Neural cell (in vitro differentiated cells): ENCODE measurements around the gene ITPKB. TPM values are rescaled to one million over a fixed set of nuclear protein-coding genes. Genes with fewer than 3 reads are reported as not detected.

Experiments used
- H2AFZ ChIP-seq: fragments of 200-600, 300-800 bp; sonication (generic), shearing (Covaris generic); 2 replicates; pipeline ENCODE4 v1.6.0; 2014; ENCODE audit warnings: low read depth, mild to moderate bottlenecking, antibody characterized with exemption, low read length, moderate library complexity
- H3F3A ChIP-seq: fragments of 200-600 bp; shearing (Covaris generic); 2 replicates; pipeline ENCODE4 v1.6.1; 2016; ENCODE audit warnings: mild to moderate bottlenecking, moderate library complexity, mixed read lengths, antibody characterized with exemption, low read length; ENCODE audit not compliant: insufficient read depth, poor library complexity, severe bottlenecking
- H3K27ac ChIP-seq: fragments of 200-600, 300-800 bp; sonication (generic), shearing (Covaris generic); 2 replicates; pipeline ENCODE4 v1.5.1; 2014; ENCODE audit warnings: mild to moderate bottlenecking, low read length, moderate library complexity
- H3K27me3 ChIP-seq: fragments of 300-800, 200-600 bp; sonication (generic), shearing (Covaris generic); 2 replicates; pipeline ENCODE4 v1.6.0; 2014; ENCODE audit warnings: mild to moderate bottlenecking, low read depth, low read length, moderate library complexity; ENCODE audit not compliant: insufficient read depth
- H3K36me3 ChIP-seq: fragments of 300-800, 200-600 bp; sonication (generic), shearing (Covaris generic); 2 replicates; pipeline ENCODE4 v1.5.1; 2014; ENCODE audit warnings: mild to moderate bottlenecking, antibody characterized with exemption, low read length, moderate library complexity; ENCODE audit not compliant: insufficient read depth
- H3K4me2 ChIP-seq: fragments of 300-800, 200-600 bp; sonication (generic), shearing (Covaris generic); 2 replicates; pipeline ENCODE4 v1.6.0; 2014; ENCODE audit warnings: mild to moderate bottlenecking, low read length
- H3K4me3 ChIP-seq: fragments of 300-800, 200-600 bp; sonication (generic), shearing (Covaris generic); 2 replicates; pipeline ENCODE4 v1.5.1; 2014; ENCODE audit warnings: mild to moderate bottlenecking, low read length, moderate library complexity
- H3K79me2 ChIP-seq: fragments of 200-600 bp; shearing (Covaris generic); replicated peaks from 2 replicates; pipeline ENCODE4 v1.6.0; 2014; ENCODE audit warnings: mild to moderate bottlenecking, low read length, moderate library complexity; ENCODE audit not compliant: insufficient read depth
- H3K9ac ChIP-seq: fragments of 300-800, 200-600 bp; sonication (generic), shearing (Covaris generic); 2 replicates; pipeline ENCODE4 v1.6.1; 2016; ENCODE audit warnings: mild to moderate bottlenecking, low read length, mixed read lengths
- H3K9me2 ChIP-seq: fragments of 200-600 bp; shearing (Covaris generic); 2 replicates; pipeline ENCODE4 v1.6.1; 2016; ENCODE audit warnings: mild to moderate bottlenecking, low read length, mixed read lengths; ENCODE audit not compliant: insufficient read depth
- H3K9me3 ChIP-seq: fragments of 200-600, 300-800 bp; sonication (generic), shearing (Covaris generic); 2 replicates; pipeline ENCODE4 v1.6.1; 2016; ENCODE audit warnings: mild to moderate bottlenecking, mixed run types, low read length, moderate library complexity, mixed read lengths
- H4K20me1 ChIP-seq: fragments of 200-600 bp; shearing (Covaris generic); 2 replicates; pipeline ENCODE4 v1.6.1; 2016; ENCODE audit warnings: mild to moderate bottlenecking, mixed run types; ENCODE audit not compliant: insufficient read depth
- EP300 ChIP-seq: fragments of 450-650 bp; conservative IDR thresholded peaks from 2 replicates; pipeline ENCODE4 v1.6.1; 2014; ENCODE audit warnings: antibody characterized with exemption, mild to moderate bottlenecking, moderate library complexity; ENCODE audit not compliant: poor library complexity, severe bottlenecking
- EZH2 ChIP-seq: fragments of 200-600, 300-800 bp; shearing (Covaris generic), sonication (generic); IDR thresholded peaks from 2 replicates; pipeline ENCODE4 v1.6.1; 2014; ENCODE audit warnings: antibody characterized with exemption, low read length, borderline replicate concordance, mild to moderate bottlenecking; ENCODE audit not compliant: insufficient read depth, poor library complexity, severe bottlenecking
- MXI1 ChIP-seq: fragments of 450-650 bp; conservative IDR thresholded peaks from 2 replicates; pipeline ENCODE4 v1.6.1; 2014; ENCODE audit warnings: antibody characterized with exemption, mild to moderate bottlenecking; ENCODE audit not compliant: poor library complexity, severe bottlenecking
- POLR2AphosphoS5 ChIP-seq: IDR thresholded peaks from 2 replicates; pipeline ENCODE4 v1.6.1; 2012
- RAD21 ChIP-seq: fragments of 450-650 bp; conservative IDR thresholded peaks from 2 replicates; pipeline ENCODE4 v1.6.1; 2014; ENCODE audit warnings: antibody characterized with exemption, mild to moderate bottlenecking, moderate library complexity
- SMC3 ChIP-seq: fragments of 450-650 bp; conservative IDR thresholded peaks from 2 replicates; pipeline ENCODE4 v1.6.1; 2014; ENCODE audit warnings: antibody characterized with exemption, mild to moderate bottlenecking, moderate library complexity; ENCODE audit not compliant: poor library complexity
- TAF1 ChIP-seq: IDR thresholded peaks from 2 replicates; pipeline ENCODE4 v1.6.1; 2012; ENCODE audit warnings: low read depth
- polyA plus RNA-seq: library from polyadenylated mRNA; depleted of rRNA; stranded (reverse); fragments of >200 nt; gene quantifications from 2 replicates; pipeline ENCODE4 v1.2.3, GENCODE V29; 2014
- TF ChIP-seq, protein P1 (sequence below): IDR thresholded peaks from 2 replicates; pipeline ENCODE4 v1.6.1; 2012; ENCODE audit warnings: borderline replicate concordance
- TF ChIP-seq, protein P2 (sequence below): fragments of 450-650 bp; IDR thresholded peaks from 2 replicates; pipeline ENCODE4 v1.5.1; 2014; ENCODE audit warnings: antibody characterized with exemption, mild to moderate bottlenecking, moderate library complexity; ENCODE audit not compliant: poor library complexity, severe bottlenecking

The ITPKB gene
- polyA plus RNA-seq, 1 donor from 2014 or later = 0.19 TPM

DNA sequence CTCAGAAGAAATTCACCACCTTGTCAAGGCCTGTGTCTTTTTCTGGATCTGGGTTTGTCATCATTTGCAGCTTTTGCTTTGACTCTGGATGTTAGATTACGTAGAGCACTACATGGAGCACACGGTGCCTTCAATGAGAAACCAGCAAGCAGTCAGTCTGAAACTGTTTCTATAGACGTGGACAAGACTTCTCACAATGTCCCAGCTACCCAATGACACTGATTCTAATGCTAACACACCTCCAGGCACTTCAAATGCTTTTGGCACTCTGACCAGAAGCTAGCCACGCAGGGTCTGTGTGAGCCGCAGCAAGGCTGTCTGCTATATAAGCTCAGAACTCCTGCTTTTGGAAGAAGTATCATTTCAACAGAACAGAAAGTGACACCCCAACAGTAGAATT, 38.2 kb downstream of the ITPKB start:
- Histone ChIP-seq H3K9me2 (no peaks in the 10 kb centered on the region), H3K9me3 (no peaks in the 10 kb centered on the region), H3K4me3 (no peak overlapping the region), H3F3A (no peaks in the 10 kb centered on the region), H3K4me2 (no peak overlapping the region), H3K27me3 (no peaks in the 10 kb centered on the region), H3K27ac (no peak overlapping the region), H2AFZ (no peak overlapping the region), H3K36me3 (no peaks in the 10 kb centered on the region), H4K20me1 (no peaks in the 10 kb centered on the region), H3K9ac (no peak overlapping the region), H3K79me2 (no peaks in the 10 kb centered on the region)
- TF ChIP-seq EZH2 = no peak
- no peak for TF ChIP-seq MXI1
- no peak for TF ChIP-seq EP300
- no peak for TF ChIP-seq RAD21
- no peak for TF ChIP-seq POLR2AphosphoS5
- no peak for TF ChIP-seq TAF1
- TF ChIP-seq SMC3 = no peak
- TF ChIP-seq, protein P1, sequence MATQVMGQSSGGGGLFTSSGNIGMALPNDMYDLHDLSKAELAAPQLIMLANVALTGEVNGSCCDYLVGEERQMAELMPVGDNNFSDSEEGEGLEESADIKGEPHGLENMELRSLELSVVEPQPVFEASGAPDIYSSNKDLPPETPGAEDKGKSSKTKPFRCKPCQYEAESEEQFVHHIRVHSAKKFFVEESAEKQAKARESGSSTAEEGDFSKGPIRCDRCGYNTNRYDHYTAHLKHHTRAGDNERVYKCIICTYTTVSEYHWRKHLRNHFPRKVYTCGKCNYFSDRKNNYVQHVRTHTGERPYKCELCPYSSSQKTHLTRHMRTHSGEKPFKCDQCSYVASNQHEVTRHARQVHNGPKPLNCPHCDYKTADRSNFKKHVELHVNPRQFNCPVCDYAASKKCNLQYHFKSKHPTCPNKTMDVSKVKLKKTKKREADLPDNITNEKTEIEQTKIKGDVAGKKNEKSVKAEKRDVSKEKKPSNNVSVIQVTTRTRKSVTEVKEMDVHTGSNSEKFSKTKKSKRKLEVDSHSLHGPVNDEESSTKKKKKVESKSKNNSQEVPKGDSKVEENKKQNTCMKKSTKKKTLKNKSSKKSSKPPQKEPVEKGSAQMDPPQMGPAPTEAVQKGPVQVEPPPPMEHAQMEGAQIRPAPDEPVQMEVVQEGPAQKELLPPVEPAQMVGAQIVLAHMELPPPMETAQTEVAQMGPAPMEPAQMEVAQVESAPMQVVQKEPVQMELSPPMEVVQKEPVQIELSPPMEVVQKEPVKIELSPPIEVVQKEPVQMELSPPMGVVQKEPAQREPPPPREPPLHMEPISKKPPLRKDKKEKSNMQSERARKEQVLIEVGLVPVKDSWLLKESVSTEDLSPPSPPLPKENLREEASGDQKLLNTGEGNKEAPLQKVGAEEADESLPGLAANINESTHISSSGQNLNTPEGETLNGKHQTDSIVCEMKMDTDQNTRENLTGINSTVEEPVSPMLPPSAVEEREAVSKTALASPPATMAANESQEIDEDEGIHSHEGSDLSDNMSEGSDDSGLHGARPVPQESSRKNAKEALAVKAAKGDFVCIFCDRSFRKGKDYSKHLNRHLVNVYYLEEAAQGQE = no peak
- TF ChIP-seq, protein P2, sequence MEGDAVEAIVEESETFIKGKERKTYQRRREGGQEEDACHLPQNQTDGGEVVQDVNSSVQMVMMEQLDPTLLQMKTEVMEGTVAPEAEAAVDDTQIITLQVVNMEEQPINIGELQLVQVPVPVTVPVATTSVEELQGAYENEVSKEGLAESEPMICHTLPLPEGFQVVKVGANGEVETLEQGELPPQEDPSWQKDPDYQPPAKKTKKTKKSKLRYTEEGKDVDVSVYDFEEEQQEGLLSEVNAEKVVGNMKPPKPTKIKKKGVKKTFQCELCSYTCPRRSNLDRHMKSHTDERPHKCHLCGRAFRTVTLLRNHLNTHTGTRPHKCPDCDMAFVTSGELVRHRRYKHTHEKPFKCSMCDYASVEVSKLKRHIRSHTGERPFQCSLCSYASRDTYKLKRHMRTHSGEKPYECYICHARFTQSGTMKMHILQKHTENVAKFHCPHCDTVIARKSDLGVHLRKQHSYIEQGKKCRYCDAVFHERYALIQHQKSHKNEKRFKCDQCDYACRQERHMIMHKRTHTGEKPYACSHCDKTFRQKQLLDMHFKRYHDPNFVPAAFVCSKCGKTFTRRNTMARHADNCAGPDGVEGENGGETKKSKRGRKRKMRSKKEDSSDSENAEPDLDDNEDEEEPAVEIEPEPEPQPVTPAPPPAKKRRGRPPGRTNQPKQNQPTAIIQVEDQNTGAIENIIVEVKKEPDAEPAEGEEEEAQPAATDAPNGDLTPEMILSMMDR = no peak

DNA sequence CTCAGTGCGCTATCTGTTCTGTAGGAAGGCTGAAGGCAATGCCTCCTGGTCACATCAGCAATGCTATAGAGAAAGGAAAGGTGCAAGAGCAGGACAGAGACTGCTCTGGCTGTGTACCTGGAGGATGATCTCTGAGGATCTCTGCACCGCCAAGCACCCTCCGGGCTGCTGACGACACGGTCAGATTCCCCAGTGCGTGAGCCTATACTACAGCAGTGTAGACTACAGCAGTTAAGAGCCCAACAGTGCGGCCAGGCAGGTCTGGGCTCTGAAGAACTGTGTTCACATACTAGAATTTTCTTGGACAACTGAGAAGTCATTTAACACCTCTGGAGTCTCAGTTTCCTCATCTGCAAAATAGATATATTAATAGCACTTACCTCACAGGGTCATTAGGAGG, 39.9 kb downstream of the ITPKB start:
- Histone ChIP-seq H3K4me3 (no peak overlapping the region), H3K9me2 (no peaks in the 10 kb centered on the region), H3K9ac (no peak overlapping the region), H2AFZ (no peak overlapping the region), H3K36me3 (no peaks in the 10 kb centered on the region), H3F3A (no peaks in the 10 kb centered on the region), H3K27ac (no peak overlapping the region), H3K4me2 (no peak overlapping the region), H3K79me2 (no peaks in the 10 kb centered on the region), H4K20me1 (no peaks in the 10 kb centered on the region), H3K9me3 (no peaks in the 10 kb centered on the region), H3K27me3 (no peaks in the 10 kb centered on the region)
- no peak for TF ChIP-seq EZH2

DNA sequence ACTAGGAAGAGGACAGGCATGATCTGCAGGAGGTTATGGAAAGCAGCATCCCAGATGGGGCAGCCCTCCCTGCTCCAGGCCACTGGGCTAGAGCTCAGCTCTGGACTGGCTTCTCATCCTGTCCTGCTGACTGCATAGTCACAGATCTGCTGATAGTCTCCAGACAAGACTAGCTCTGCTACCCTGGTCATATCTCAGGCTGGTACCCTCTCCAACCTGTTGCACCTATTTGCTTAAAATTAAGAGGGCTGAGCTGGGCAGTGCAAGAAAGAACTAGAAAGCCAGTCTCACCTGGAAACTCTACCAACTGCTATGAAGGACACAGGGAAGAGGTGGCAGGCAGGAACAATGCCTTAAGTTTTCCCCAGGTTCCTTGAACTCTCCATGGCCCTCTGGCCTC, 40.4 kb downstream of the ITPKB start:
- no peaks in the 10 kb centered on the region for H3K79me2 ChIP-seq
- no peak overlapping the region for H3K4me3 ChIP-seq
- TF ChIP-seq EP300 = no peak
- no peak for TF ChIP-seq EZH2
- TF ChIP-seq, protein P2 = no peak
- TF ChIP-seq MXI1 = no peak
- TF ChIP-seq TAF1 = no peak
- TF ChIP-seq, protein P1 = no peak
- TF ChIP-seq SMC3 = no peak
- TF ChIP-seq RAD21 = no peak
- TF ChIP-seq POLR2AphosphoS5 = no peak
- no peaks in the 10 kb centered on the region for H3K9me2 ChIP-seq
- H3K9me3 ChIP-seq = no peaks in the 10 kb centered on the region
- no peak overlapping the region for H3K9ac ChIP-seq
- H4K20me1 ChIP-seq = no peaks in the 10 kb centered on the region
- H3F3A ChIP-seq = no peaks in the 10 kb centered on the region
- no peak overlapping the region for H2AFZ ChIP-seq
- H3K4me2 ChIP-seq = no peak overlapping the region
- no peaks in the 10 kb centered on the region for H3K27me3 ChIP-seq
- H3K36me3 ChIP-seq = no peaks in the 10 kb centered on the region
- H3K27ac ChIP-seq = no peak overlapping the region
